Measurements from ENCODE around the gene SNAPC2. TPM values are rescaled to one million over a fixed set of nuclear protein-coding genes. Genes with fewer than 3 reads are reported as not detected.

SNAPC2 gene
- total and polyA plus RNA-seq, 2 of the 13 experiments (the other 11 are each of a cell fraction or from before 2014, with no cell fraction given), result 10.2 to 12.7 TPM

GRCh38 chr19:7903244-7904073 lies 16.7 kb upstream of the SNAPC2 start, which contains the start of gene MAP2K7 (continued):
- TF ChIP-seq NPAS2 (CRISPR knock-in tag; IDR thresholded peaks at IDR 0.05; ENCODE audit: borderline replicate concordance) (no peak), TBX3 (IDR thresholded peaks at IDR 0.05; ENCODE audit: borderline replicate concordance) (no peak), SMAD9 (CRISPR knock-in tag; IDR thresholded peaks at IDR 0.05) (peak; percentile 49), HOXA3 (CRISPR knock-in tag; IDR thresholded peaks at IDR 0.05) (peak; percentile 91), ZNF512 (CRISPR knock-in tag; IDR thresholded peaks at IDR 0.05) (no peak), TRAFD1 (CRISPR knock-in tag; IDR thresholded peaks at IDR 0.05; ENCODE audit: borderline replicate concordance) (peak; percentile 46; the same call in 1 of the 2 replicates), ZNF34 (CRISPR knock-in tag; IDR thresholded peaks at IDR 0.05; ENCODE audit: borderline replicate concordance) (0 out of 2 replicates have a peak, but pooled peaks have one; percentile 52), ZNF317 (CRISPR knock-in tag; IDR thresholded peaks at IDR 0.05) (peak; percentile 46; the same call in 1 of the 2 replicates), ZMYM4 (CRISPR knock-in tag; IDR thresholded peaks at IDR 0.05) (peak; percentile 72; the same call in 1 of the 2 replicates), ARNTL (CRISPR knock-in tag; IDR thresholded peaks at IDR 0.05) (peak; percentile 91), HOXD1 (CRISPR knock-in tag; IDR thresholded peaks at IDR 0.05) (peak; percentile 64; the same call in 1 of the 2 replicates), EHMT2 (IDR thresholded peaks at IDR 0.05; ENCODE audit: borderline replicate concordance, low read depth, low read length) (no peak), ELF4 (CRISPR knock-in tag; IDR thresholded peaks at IDR 0.05; ENCODE audit: borderline replicate concordance) (0 out of 2 replicates have a peak, but pooled peaks have one; percentile 20), FOSL1 (CRISPR knock-in tag; IDR thresholded peaks at IDR 0.05; ENCODE audit: borderline replicate concordance) (no peak), FOXP1 (IDR thresholded peaks at IDR 0.05) (no peak), FOXP1 (CRISPR knock-in tag; IDR thresholded peaks at IDR 0.05) (no peak), PHF20 (CRISPR knock-in tag; IDR thresholded peaks at IDR 0.05) (no peak), ARID5B (CRISPR knock-in tag; IDR thresholded peaks at IDR 0.05) (peak; percentile 41; the same call in 1 of the 2 replicates), BATF2 (CRISPR knock-in tag; IDR thresholded peaks at IDR 0.05) (no peak), CEBPG (CRISPR knock-in tag; IDR thresholded peaks at IDR 0.05) (peak; percentile 78), MZF1 (CRISPR knock-in tag; IDR thresholded peaks at IDR 0.05; ENCODE audit: borderline replicate concordance) (no peak), PHF5A (CRISPR knock-in tag; IDR thresholded peaks at IDR 0.05; ENCODE audit: low read depth, unreplicated experiment) (peak; percentile 65)
